ENCODE data around the gene CC2D1A.
A peak's percentile ranks its signal among the peaks of the same experiment; 100 is the strongest.

Gene CC2D1A

GRCh38 chr19:13877303-13877702, 28.7 kb upstream of the CC2D1A start:
- DNase-seq (ENCODE audit: low read depth in 1 of 2, low spot score in 1 of 2): no peak
- H3K27me3 ChIP-seq (ENCODE audit: insufficient read depth, poor library complexity, severe bottlenecking): no peaks in the 10 kb centered on the region
- no peak overlapping the region for H3K4me3 ChIP-seq (replicated peaks; ENCODE audit: insufficient read depth, low read length)

GRCh38 chr19:13880059-13881043, 25.6 kb upstream of the CC2D1A start:
- peak overlapping the region; percentile 20; the same call in 1 of the 2 replicates for H3K27ac ChIP-seq (replicated peaks)
- H3K4me3 ChIP-seq (replicated peaks; ENCODE audit: insufficient read depth, low read length): no peak overlapping the region

More at GRCh38 chr19:13877303-13877702, 28.7 kb upstream of the CC2D1A start:
- no peak overlapping the region for H3K27ac ChIP-seq (replicated peaks)
- TF ChIP-seq POLR2AphosphoS5 (IDR thresholded peaks at IDR 0.05; ENCODE audit: low read depth) (no peak), REST (IDR thresholded peaks at IDR 0.05; ENCODE audit: insufficient replicate concordance, low read depth) (no peak), GABPA (IDR thresholded peaks at IDR 0.05; ENCODE audit: low read depth) (no peak), CTCF (IDR thresholded peaks at IDR 0.05; ENCODE audit: insufficient read depth, low read length) (no peak), SPI1 (IDR thresholded peaks at IDR 0.05; ENCODE audit: borderline replicate concordance, low read depth) (no peak)

GRCh38 chr19:13881251-13881691, 24.7 kb upstream of the CC2D1A start:
- H3K4me3 ChIP-seq (replicated peaks; ENCODE audit: insufficient read depth, low read length): no peak overlapping the region

More at GRCh38 chr19:13880059-13881043, 25.6 kb upstream of the CC2D1A start:
- H3K27me3 ChIP-seq (ENCODE audit: insufficient read depth, poor library complexity, severe bottlenecking): no peaks in the 10 kb centered on the region
- peak; percentile 93 to 96 for DNase-seq (ENCODE audit: low read depth in 1 of 2, low spot score in 1 of 2)
- TF ChIP-seq SPI1 (IDR thresholded peaks at IDR 0.05; ENCODE audit: borderline replicate concordance, low read depth) (no peak), POLR2AphosphoS5 (IDR thresholded peaks at IDR 0.05; ENCODE audit: low read depth) (no peak), CTCF (IDR thresholded peaks at IDR 0.05; ENCODE audit: insufficient read depth, low read length) (peak; percentile 86)

More at GRCh38 chr19:13881251-13881691, 24.7 kb upstream of the CC2D1A start:
- DNase-seq (ENCODE audit: low read depth in 1 of 2, low spot score in 1 of 2): no peak
- H3K27me3 ChIP-seq (ENCODE audit: insufficient read depth, poor library complexity, severe bottlenecking): no peaks in the 10 kb centered on the region
- peak overlapping the region; percentile 47; the same call in 1 of the 2 replicates for H3K27ac ChIP-seq (replicated peaks)
- no peak for TF ChIP-seq CTCF (IDR thresholded peaks at IDR 0.05; ENCODE audit: insufficient read depth, low read length)
- no peak for TF ChIP-seq GABPA (IDR thresholded peaks at IDR 0.05; ENCODE audit: low read depth)
- no peak for TF ChIP-seq SPI1 (IDR thresholded peaks at IDR 0.05; ENCODE audit: borderline replicate concordance, low read depth)
- TF ChIP-seq POLR2AphosphoS5 (IDR thresholded peaks at IDR 0.05; ENCODE audit: low read depth): no peak
- no peak for TF ChIP-seq REST (IDR thresholded peaks at IDR 0.05; ENCODE audit: insufficient replicate concordance, low read depth)
